ENCODE data around the gene GATC.

DNA sequence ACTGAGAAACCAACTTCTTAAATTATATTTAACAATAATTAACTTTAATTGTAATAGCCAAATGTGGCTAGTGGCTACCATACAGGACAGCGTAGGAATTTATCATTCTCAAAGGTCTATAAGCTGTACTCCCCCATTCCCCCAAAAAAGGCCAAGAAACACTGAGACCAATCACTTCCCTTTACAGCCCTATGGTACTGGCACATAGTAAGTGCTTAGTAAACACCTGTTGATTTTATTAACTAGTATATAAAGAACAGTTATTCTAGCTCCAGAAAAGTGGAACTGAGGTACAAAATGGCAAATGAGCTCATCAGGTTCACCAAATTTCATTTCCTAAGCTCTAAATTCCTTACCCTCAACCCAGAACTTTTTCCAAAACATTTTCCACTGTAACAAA lies 29.4 kb downstream of the GATC start:
- TF ChIP-seq BHLHE40 (IDR thresholded peaks at IDR 0.05; ENCODE audit: borderline replicate concordance) (no peak), SP1 (IDR thresholded peaks at IDR 0.05) (no peak), NFRKB (IDR thresholded peaks at IDR 0.05) (no peak), ELF4 (IDR thresholded peaks at IDR 0.05) (no peak), FOXM1 (IDR thresholded peaks at IDR 0.05; ENCODE audit: borderline replicate concordance) (no peak)
